NCI-H187 (cell line): Measurements from ENCODE around the gene HINT3.
"Not testable (repeated sequence)": the region's sequence is repeated elsewhere in the genome, so short reads cannot be mapped to it uniquely, and the experiment has no call there.

Experiments used
- DNase-seq, 2 experiments: peaks; one replicate each; lab custom pipeline; 2025; lab: John Stamatoyannopoulos, UW

HINT3 gene

DNA sequence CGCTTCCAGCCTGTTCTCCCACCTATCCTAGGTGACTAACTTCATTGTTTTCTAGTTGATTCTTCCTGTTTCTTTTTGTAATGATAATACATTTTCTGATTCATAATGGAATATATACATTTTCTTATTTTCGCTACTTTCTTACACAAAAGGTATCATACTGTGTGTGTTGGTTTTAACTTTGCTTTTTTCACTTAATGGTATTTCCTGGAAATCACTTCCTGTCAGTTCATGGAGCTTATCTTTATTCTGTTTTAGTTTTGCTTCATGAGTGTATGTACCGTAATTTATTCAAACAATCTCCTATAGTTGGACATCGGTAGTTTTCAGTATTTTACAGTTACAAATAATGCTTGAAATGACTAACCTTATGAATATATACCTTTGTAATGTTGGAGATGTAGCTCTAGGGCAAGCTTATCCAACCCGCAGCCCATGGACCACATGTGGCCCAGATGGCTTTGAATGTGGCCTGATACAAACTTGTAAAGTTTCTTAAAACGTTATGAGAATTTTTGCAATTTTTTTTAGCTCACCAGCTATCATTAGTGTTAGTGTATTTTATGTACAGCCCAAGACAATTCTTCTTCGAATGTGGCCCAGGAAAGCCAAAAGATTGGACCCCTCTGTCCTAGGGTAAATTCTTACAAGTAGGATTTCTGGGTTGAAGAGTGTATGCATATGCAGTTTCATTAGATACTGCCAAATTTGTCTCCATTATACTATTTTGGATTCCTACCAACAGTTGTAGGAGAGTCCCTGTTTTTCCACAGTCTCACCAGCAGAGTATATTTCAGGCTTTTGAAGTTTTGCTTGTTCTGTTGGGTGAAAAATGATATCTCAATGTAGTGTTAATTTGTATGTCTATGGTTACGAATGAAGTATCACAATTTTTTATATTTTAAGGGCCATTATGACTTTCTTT lies 46.4 kb downstream of the HINT3 start:
- DNase-seq: no peak

DNA sequence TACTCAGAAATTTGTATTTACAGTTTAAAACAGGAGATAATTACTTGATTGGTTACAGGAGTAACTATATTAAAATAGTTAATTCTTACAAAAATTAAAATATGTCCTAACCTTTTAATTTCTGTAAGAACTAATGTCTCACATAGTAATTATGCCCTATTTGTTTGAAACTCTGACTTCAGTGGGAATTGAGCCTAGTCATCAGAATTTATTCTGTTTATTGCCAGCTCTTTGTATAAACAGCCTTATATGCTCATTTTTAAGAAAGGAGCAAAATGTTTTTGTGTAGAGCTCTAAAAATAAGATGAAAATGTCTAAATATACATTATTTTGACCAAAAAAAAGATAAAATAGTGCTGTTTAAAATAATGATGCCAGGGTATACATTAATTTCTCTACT lies 51.2 kb downstream of the HINT3 start:
- DNase-seq: no peak

DNA sequence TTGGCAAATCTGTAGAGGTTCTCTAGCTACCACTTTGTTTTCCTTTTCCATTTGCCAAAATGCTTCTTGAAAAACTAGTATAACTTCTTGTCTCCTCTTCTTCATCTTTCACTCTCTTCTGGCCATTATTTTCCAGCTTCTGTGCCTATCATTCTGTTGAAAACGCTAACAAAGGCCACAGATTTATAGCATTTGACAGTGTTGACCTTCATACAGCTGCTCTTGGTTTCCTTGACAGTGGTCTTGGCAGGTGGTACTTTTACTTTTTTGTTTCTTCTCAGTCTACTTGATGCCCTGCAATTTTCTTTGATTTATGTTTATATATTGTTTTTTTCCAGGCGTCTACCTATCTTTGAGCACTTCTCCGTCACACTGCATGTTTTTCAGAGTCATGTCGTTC lies 53.5 kb downstream of the HINT3 start:
- no peak for DNase-seq

DNA sequence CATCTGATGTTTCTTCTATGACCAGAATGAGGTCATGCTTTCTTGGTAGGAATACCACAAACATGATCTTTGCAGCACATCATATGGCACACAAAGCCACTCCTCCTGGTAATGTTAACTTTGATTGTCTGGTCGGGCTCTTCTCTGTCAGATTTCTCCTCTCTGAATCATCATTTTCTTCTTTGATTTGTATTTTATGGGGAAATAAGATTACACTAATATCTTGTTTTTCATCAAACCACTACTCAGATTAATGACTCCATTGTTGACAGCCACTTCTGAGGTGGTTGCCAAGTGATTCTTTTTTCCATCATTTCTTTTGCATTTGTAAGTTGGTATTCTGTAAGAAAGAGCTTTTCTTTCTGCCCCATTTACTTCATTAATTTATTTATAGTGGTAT lies 59.3 kb downstream of the HINT3 start:
- no peak for DNase-seq

DNA sequence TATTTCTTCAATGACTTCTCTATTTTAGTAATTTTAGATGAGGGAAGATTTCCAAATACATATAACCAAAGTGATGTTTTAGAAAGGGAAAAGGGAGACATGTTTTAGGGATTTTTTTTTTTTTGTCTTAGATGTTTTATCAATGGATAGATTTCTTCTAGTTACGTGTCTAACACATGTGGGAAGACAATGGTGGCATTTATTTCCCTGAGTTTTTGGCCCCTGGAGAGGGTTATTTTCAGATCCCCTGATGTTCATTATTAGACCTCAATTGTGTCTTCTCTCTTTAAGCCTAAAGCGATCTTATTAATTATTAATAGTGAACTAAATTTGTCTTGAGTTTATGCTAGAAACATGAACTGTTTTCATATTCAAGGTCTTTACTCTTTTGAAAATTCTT lies 60.0 kb downstream of the HINT3 start:
- no peak for DNase-seq

DNA sequence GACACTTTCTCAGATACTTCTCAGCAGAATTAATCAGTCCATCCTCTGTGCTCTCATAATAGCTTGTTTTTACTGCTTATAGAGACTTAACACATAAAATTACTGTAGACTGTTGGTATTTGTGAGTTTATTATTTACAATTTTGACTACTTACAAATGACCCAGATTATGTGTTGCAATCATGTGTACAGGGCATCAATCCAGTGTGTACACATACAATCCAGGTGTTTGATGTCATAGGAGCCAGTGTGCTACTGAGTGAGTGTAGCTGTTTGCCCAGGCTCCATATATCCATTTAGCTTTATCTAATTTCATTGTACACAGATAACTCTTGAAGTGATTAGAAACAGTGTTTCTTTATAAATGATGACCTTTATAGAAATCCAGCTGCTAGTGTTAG lies 61.1 kb downstream of the HINT3 start:
- no peak for DNase-seq

DNA sequence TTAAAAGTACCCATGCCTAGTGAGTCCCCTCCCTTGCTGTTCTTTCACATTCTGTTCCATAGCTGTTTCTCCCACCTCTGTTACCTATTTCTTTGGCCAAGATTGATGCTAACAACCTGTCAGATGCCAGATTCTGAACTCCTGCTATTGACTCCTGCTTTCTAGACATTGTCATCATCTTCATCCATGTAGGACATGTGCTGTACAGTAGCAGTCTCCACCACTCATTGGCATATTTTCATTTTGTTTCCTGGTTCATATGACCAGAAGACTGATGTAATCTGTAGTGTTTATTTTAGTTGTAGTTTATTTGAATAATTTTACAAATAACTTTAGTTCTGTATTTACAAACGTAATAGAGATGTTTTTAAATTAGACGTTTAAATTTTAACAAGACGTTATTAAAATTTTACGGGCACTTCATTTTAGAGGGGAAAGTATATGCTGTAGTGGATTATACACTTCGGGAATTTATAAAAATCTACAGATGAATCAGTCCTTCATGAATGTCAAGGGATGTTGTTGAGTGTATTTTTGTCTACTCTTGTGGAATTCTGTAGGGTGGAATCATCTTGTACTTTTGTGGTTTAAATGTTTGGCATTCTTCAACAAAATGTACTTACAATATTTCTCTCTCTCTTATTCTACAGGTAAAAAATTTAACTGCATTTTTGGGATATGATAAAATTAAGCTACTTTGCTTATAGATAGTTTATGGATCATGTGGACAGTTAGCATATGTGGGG lies 63.9 kb downstream of the HINT3 start:
- no peak for DNase-seq

DNA sequence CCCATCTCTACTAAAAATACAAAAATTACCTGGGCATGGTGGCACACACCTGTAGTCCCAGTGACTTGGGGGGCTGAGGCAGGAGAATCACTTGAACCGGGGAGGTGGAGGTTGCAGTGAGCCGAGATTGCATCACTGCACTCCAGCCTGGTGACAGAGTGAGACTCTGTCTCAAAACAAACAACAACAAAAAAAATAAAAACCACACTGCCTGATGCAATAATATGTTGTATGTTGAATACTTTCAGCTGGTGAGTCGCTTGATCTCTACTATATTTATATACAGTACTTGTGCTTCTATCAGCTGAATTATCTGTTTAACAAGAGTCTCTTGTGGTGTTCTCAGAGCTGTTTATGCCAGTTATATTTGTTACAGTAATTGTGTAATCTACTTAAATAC lies 66.9 kb downstream of the HINT3 start:
- DNase-seq: not testable (repeated sequence)

DNA sequence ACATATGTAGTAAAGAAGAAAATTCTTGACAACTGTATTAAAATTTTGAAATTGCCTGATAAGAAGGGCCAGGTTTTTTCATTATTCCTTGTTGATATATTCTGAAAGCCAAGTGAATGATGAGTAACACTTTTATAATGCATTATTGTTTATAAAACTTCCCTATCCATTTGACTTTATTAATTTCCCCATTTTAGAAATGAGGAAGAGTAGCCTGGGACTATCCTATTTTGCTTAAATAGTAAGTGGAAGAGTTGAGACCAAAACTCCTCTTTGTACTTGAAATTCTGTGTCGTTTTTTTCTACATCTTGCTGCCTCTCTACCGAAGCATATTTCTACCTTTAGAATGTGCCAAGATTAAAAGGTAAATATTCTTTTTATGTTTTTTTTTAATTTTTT lies 69.4 kb downstream of the HINT3 start:
- DNase-seq: no peak

DNA sequence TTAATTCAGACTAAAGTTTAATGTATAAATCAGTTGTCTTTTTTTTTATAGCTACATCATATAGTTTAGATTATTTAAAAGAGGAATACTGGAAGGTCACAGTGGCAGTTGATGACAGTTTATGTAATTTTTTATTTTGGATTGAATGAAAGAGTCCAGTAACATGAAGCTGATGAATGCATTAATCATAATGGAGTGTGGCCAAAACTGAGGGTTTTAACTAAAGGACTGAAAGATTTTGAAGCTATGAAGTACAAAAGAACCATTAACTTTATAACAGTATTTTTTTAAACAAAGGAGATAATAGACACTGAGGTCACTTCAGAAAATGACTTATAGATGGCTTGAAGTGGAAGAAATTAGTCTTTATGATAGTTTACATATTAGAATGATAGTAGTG lies 71.0 kb downstream of the HINT3 start:
- DNase-seq: no peak
